Measurements from ENCODE around the gene ABHD11. TPM values are rescaled to one million over a fixed set of nuclear protein-coding genes. Genes with fewer than 3 reads are reported as not detected.
A peak's percentile ranks its signal among the peaks of the same experiment; 100 is the strongest.
"Not testable (repeated sequence)": the region's sequence is repeated elsewhere in the genome, so short reads cannot be mapped to it uniquely, and the experiment has no call there.

Gene ABHD11
- 55.8 TPM for total RNA-seq

DNA sequence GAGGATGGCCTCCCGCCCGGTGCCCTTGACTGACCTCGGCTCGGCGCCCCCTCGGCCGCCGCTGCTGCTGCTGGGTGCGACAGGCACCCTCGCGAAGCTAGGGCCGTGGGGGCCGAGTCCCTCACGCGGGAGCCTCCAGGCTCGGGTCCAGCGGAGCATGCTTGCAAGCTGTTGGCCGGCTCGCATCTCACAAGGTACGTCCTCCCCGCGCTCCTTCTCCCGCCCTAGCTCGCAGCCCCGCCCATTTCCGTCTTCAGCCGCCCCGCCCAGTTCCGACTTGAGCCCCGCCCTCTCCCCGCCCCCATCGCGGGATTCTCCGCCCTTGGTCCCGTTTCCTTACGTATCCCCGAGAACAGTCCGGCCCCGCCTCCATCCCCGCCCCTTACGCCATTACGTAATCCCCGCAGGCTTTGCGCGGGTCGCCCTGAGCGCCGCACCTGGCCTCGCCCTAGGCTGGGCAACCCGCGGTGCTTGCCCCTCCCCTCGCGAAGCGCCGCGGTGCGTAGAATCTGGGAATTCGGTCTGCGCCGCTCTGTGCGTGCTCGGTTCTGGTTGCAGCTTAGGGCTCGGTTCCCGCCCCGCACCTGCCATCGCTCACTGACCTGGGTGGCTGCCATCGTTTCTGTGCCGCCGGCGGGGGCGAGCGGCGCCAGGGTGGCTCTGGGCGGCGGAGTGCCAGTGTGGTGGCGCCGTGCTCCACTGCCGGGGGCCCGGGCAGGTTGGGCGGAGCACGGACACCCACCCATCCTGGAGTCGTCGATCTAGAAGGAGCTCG is at the start of gene ABHD11:
ABHD11 (minus strand) TSS at position 191 of the 775 bp plus-strand sequence; CDS start at position 159, 32 bp downstream.
- DNase-seq (ENCODE audit: low spot score), result peak; percentile 99

GRCh38 chr7:73787786-73788048 is 49.1 kb upstream of the ABHD11 start:
- DNase-seq (ENCODE audit: low spot score), result not testable (repeated sequence)

DNA sequence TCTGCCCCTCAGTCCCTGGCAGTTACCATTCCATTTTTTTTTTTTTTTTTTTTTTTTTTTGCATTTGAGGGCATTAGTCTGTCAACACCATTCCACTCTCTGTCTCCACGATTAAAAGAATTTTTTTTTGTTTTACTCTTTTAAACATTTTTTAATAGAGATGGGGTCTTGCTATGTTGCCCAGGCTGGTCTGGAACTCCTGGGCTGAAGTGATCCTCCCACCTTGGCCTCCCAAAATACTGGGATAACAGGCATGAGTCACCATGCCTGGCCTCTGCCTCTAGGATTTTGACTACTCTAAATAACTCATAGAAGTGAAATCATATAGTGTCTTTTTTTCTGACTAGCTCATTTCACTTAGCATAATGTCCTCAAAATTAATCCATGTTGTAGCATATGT is 48.0 kb upstream of the ABHD11 start:
- no peak for DNase-seq (ENCODE audit: low spot score)

- no peak for DNase-seq (ENCODE audit: low spot score)
Measured at GRCh38 chr7:73779517-73779916, 40.9 kb upstream of the ABHD11 start.

GRCh38 chr7:73778801-73779389 is 40.3 kb upstream of the ABHD11 start:
- no peak for DNase-seq (ENCODE audit: low spot score)

DNA sequence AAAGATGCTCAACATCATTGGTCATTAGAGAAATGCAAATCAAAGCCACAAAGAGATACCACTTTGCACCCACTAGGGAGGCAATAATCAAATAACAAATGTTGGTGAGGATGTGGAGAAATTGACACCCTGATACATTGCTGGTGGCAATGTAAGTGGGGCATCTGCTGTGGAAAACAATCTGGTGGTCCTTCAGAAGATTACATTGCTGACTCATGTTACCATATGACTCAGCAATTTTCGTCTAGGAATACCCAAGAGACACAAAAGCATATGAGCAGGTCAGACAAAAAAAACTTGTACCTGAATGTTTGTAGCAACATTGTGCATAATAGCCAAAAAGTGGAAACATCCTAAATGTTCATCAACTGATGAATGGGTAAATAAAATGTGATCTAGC is 36.3 kb upstream of the ABHD11 start:
- no peak for DNase-seq (ENCODE audit: low spot score)

DNA sequence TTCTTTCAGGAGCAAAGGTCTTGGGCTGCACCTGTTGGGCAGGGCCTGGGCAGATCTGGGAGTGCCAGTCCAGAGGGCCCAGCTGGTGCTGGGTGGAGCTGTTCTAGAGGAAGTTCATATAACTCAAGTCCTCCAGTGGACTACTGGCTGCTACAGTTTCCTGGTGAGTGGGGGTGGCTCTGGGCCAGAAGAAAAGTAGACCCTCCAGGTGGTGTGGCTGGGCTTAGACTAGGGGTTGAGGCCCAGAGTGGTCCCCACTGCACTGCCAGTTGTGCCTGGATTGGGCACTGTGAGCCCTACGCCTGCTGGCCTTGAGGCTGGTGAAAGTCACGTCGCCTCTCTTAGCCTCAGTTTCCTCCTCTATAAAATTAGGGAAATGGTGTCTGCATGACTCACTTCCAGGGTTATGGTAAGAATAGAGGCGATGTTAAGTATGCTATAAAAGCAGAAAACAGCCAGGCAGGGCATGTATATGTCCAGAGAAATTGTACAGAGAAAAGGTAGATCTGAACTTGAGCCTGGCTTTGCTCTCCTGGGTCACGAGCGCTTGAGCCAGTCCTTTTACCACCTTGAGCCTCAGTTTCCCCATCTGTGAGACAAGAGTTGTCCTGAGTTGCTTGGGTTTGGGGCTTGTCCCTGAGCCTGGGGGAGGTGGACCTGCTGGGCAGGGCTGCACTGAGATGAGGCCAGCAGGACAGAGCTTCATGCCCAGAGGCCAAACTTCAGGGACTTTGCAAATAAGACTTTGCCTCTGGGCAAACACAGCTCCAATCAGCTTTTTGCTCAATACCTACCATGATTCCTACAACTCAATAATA is 35.3 kb upstream of the ABHD11 start:
- no peak for DNase-seq (ENCODE audit: low spot score)

DNA sequence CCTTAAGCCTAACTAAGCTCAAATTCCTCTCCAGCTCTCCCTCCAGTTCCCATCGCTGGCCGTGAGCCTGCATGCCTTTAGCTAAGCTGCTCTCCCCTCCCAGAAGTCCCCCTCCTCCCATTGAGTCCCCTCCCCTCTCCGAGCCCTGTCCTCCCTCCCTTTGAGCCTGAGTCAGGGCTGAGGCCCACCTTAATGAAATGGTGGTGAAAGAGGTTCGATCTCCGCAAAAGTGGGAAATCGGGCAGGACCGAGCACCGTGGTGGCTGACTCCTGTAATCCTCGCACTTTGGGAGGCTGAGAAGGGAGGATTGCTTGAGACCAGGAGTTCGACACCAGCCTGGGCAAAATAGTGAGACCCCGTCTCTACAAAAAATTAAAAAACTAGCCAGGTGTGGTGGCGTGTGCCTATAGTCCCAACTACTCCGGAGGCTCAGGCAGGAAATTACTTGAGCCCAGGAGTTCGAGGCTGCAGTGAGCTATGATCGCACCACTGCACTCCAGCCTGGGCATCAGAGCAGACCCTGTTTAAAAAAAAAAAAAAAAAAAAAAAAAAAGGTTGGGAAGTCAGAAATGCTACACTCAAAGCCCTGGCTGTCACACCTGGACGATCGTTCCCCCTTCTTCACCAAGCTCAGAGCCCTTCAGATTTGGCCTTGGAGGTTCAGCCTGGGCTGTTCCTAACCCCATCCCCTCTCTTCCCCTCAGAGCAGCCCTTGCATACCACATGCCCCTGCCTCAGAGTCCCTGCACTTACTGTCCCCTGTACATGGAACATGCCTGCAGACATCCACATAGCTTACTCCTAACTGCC is 32.5 kb upstream of the ABHD11 start:
- DNase-seq (ENCODE audit: low spot score), result no peak

DNA sequence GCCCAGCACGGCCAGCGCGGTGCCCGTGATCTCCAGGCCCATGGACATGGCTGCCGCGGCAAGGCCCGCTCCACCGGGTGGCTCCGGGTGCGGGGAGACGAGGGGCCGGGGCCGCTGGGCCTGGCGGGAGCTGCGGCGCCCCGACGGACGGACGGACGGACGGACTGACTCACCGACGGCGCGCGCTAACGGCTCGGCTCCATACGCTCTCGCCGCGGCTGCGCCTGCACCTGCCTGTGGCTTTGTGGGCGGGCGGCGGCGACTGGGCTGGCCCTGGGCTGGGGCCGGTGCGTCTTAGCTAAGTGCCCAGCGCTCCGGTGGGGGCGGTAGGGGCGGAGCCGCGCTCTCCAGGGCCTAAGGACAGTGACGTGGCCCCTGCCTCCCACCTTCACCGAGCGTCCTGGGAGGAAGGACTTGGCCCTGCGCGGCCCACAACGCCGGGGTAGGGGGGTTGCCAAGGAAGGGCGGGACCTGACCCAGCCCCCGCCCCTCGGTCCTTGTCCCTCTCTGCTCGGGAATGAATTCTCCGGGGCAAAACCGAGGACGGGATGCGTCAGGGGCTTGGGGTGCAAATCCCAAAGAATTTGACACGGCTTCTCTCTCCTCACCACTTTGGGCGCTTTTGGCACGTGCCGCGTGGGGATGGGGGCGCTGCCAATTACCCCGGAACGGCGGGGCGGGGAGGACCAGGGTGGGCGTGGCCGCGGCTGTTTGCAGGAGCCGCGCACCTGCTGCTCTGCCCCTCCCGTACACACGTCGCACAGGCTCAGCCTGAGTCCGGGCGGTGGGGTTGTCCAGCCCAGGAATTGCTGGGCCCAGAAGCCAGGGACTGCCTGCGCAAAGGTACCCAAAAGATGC is 31.6 kb upstream of the ABHD11 start, which contains the start of gene CLDN3:
CLDN3 (minus strand) TSS at position 269 of the 858 bp plus-strand sequence; CDS start at position 48, 221 bp downstream.
- peak; percentile 85 for DNase-seq (ENCODE audit: low spot score)

GRCh38 chr7:73769481-73770001 is 30.9 kb upstream of the ABHD11 start:
- no peak for DNase-seq (ENCODE audit: low spot score)

DNA sequence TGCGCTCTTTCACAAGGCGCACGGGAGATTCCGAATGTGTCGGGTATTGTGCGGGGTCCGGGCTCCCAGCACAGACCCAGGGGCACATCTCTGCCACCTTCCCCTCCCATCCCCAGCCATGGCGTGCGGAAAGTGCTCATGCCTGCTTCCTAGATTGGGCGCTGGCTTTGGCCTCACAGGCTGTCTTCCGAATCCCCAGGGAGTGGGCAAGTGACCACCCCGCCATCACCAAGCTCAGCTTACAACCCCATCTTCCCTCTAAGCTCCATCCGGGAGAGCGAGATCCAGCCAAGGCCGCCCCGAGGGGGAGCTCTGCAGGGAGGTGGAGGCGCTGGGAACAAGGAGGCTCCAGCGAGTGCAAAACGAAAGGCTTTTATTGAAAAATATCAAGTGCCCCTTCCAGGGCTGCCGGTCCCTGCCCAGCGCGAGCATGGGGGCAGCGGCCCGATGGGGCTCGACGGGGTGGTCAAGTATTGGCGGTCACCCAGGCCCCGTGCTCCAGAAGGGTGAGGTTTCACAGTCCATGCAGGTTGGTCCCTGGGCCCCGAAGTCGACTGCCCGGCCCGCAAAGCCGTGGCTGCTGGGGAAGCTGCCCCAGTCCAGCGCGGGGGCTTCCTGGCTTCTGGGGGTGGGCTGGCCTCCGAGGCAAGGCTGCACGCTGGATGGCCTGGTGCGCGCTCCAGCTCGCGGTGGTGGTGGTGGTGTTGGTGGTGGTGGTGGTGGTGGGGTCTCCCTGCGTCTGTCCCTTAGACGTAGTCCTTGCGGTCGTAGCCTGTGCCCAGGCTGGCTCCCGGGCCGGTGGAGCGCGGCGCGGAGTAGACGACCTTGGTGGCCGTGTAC is 30.3 kb upstream of the ABHD11 start:
- no peak for DNase-seq (ENCODE audit: low spot score)

DNA sequence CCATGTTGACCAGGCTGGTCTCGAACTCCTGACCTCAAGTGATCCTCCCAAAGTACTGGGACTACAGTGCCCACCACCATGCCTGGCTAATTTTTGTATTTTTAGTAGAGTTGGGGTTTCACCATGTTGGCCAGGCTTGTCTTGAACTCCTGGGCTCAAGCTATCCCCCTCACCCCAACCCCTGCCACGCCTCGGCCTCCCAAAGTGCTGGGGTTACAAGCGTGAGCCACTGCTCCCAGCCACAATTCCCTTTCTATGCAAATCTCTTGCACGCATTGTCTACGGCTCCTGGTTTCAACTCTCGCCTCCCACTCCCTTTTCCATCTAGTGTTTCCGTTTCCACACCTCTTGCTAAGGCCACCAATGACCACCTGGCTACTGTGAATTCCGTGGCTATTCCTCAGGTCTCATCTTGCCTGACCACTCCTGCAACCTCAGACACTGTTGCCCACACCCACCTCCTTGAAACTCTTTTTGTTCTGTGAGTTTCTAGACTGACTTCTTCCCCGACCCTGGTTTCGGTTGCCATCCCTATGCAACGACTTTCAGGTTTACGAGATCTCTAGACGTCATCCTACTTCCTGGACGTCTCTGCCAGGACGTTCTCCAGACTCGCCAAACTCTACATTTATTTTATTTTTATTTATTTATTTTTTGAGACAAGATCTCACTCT is 28.1 kb upstream of the ABHD11 start:
- DNase-seq (ENCODE audit: low spot score), result no peak

GRCh38 chr7:73762659-73762999 is 24.0 kb upstream of the ABHD11 start:
- DNase-seq (ENCODE audit: low spot score), result no peak

GRCh38 chr7:73761854-73762658 is 23.5 kb upstream of the ABHD11 start:
- DNase-seq (ENCODE audit: low spot score), result no peak

GRCh38 chr7:73758581-73759138 is 20.1 kb upstream of the ABHD11 start:
- DNase-seq (ENCODE audit: low spot score), result peak; percentile 73

DNA sequence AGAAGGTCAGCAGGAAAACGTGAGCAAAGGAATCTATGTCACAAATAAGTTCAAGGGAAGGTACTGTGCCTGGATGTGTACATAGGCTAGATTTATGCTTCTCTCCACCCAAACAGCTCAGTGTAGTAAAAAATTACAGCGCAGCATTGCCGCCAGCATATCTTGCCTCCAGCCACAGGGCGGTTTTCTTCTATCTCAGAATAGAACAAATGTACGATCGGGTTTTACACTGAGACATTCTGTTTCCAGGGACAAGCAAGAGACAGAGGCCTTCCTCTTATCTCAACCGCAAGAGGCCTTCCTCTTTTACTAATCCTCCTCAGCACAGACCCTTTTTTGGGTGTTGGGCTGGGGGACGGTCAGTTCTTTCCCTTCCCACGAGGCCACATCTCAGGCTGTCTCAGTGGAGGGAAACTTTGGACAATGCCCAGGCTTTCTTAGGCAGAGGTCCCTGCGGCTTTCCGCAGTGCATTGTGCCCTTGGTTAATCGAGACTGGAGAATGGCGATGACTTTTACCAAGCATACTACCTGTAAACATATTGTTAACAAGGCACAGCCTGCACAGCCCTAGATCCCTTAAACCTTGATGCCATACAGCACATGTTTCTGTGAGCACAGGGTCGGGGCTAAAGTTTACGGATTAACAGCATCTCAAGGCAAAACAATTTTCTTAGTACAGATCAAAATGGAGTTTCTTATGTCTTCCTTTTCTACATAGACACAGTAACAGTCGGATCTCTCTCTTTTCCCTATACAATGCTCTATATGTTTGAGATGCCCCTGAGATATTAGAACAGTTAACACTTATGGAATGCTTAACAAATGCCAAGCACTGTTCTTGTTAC is 11.6 kb upstream of the ABHD11 start:
- no peak for DNase-seq (ENCODE audit: low spot score)

DNA sequence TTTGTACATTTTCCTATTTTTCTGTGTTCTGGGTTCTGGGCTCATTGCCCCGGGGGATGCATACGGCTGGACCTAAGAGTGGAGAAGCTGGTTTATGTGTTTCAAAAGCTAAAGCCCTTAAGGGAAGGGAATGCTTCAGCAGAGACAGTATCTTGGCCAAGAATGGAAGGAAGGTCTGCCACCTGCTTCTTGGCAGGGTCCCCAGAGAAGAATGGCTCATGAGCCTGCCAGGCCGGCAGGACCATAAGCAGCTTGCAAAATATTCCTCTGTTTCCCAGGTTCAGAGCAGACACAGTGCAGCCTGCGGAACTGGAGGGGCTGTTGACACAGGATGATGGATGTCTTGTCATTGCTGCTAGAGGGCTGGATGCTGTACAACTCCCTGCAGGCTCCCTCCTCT is 7.8 kb upstream of the ABHD11 start:
- no peak for DNase-seq (ENCODE audit: low spot score)
